CD14-positive monocyte (primary cell): ENCODE measurements around the gene ST3GAL4. TPM values are rescaled to one million over a fixed set of nuclear protein-coding genes. Genes with fewer than 3 reads are reported as not detected.
"Not testable (repeated sequence)": the region's sequence is repeated elsewhere in the genome, so short reads cannot be mapped to it uniquely, and the experiment has no call there.

Experiments used
- DNase-seq, 3 donors: peaks; one replicate each; pipeline ENCODE4 v3.0.0-alpha.2; 2011 to 2022
- H2AFZ ChIP-seq: 2 replicates; pipeline ENCODE4 v1.6.0; 2012; ENCODE audit warnings: mild to moderate bottlenecking, low read depth, low read length, inconsistent platforms; ENCODE audit not compliant: insufficient read depth, poor library complexity, severe bottlenecking
- H3K27ac ChIP-seq, 2 donors: 1 replicate in 1 of 2; 2 replicates in 1 of 2; pipeline ENCODE4 v1.5.1; 2012 to 2013; ENCODE audit warnings: low read length in 2 of 2, control low read depth in 1 of 2, inconsistent platforms in 1 of 2, low read depth in 1 of 2, mild to moderate bottlenecking in 1 of 2
- H3K27me3 ChIP-seq, 2 donors: one replicate each; pipeline versions ENCODE4 v1.6.0 to v1.6.1; 2011 to 2013; ENCODE audit warnings: low read length in 2 of 2; ENCODE audit not compliant: control insufficient read depth in 2 of 2, insufficient read depth in 2 of 2
- H3K36me3 ChIP-seq, 2 donors: replicated peaks in 1 of 2; 1 replicate in 1 of 2; 2 replicates in 1 of 2; pipeline versions ENCODE4 v1.5.1 to v1.6.1; 2012 to 2013; ENCODE audit warnings: low read length in 2 of 2, control low read depth in 1 of 2, inconsistent platforms in 1 of 2, mild to moderate bottlenecking in 1 of 2; ENCODE audit not compliant: insufficient read depth in 2 of 2, control insufficient read depth in 1 of 2
- H3K4me1 ChIP-seq, 2 donors: 1 replicate in 1 of 2; 2 replicates in 1 of 2; pipeline versions ENCODE4 v1.5.1 to v1.6.1; 2012 to 2013; ENCODE audit warnings: low read length in 2 of 2, control low read depth in 1 of 2, inconsistent platforms in 1 of 2, mild to moderate bottlenecking in 1 of 2, moderate library complexity in 1 of 2; ENCODE audit not compliant: insufficient read depth in 2 of 2, control insufficient read depth in 1 of 2
- H3K4me2 ChIP-seq: replicated peaks from 2 replicates; pipeline ENCODE3; 2012; ENCODE audit warnings: low read length, moderate library complexity, mild to moderate bottlenecking; ENCODE audit not compliant: poor library complexity, severe bottlenecking; ENCODE audit errors: extremely low read depth
- H3K4me3 ChIP-seq, 3 experiments: fragments of 200-600 bp in 1 of 3; sonication (generic) in 1 of 3; replicated peaks in 1 of 3; 1 replicate in 2 of 3; 2 replicates in 1 of 3; pipeline ENCODE4 v1.5.1; 2011 to 2013; ENCODE audit warnings: low read length in 3 of 3, mild to moderate bottlenecking in 3 of 3, control low read depth in 2 of 3, low read depth in 2 of 3, inconsistent platforms in 1 of 3, moderate library complexity in 1 of 3
- H3K79me2 ChIP-seq: 2 replicates; pipeline ENCODE4 v1.6.0; 2012; ENCODE audit warnings: mild to moderate bottlenecking, control low read depth, inconsistent platforms, low read length, moderate library complexity; ENCODE audit not compliant: insufficient read depth
- H3K9ac ChIP-seq: 2 replicates; pipeline ENCODE4 v1.6.0; 2017; ENCODE audit warnings: low read length, mild to moderate bottlenecking; ENCODE audit not compliant: insufficient read depth, poor library complexity, severe bottlenecking
- H3K9me3 ChIP-seq, 2 donors: replicated peaks in 1 of 2; 1 replicate in 1 of 2; 2 replicates in 1 of 2; pipeline versions ENCODE4 v1.5.1 to v1.6.1; 2012 to 2013; ENCODE audit warnings: low read length in 2 of 2, control low read depth in 1 of 2; ENCODE audit not compliant: control insufficient read depth in 1 of 2, insufficient read depth in 1 of 2
- H4K20me1 ChIP-seq: 2 replicates; pipeline ENCODE4 v1.6.0; 2012; ENCODE audit warnings: mild to moderate bottlenecking, low read length, control low read depth, moderate library complexity; ENCODE audit not compliant: insufficient read depth
- H3K27ac Mint-ChIP-seq, 7 donors: one replicate each; pipeline ENCODE4 v1.8.0; 2020; ENCODE audit warnings: mild to moderate bottlenecking in 7 of 7, mixed read lengths in 7 of 7, moderate library complexity in 6 of 7, inconsistent platforms in 2 of 7
- H3K27me3 Mint-ChIP-seq, 3 donors: one replicate each; pipeline ENCODE4 v1.8.0; 2021 to 2022; ENCODE audit warnings: low read depth in 3 of 3, mild to moderate bottlenecking in 3 of 3, mixed read lengths in 3 of 3, moderate library complexity in 3 of 3, inconsistent platforms in 1 of 3
- H3K36me3 Mint-ChIP-seq, 2 donors: one replicate each; pipeline ENCODE4 v1.8.0; 2020; ENCODE audit warnings: mixed read lengths in 2 of 2, inconsistent platforms in 1 of 2, mild to moderate bottlenecking in 1 of 2
- H3K4me1 Mint-ChIP-seq: one replicate; pipeline ENCODE4 v1.8.0; 2020; ENCODE audit warnings: mild to moderate bottlenecking, mixed read lengths
- H3K4me3 Mint-ChIP-seq, 2 donors: one replicate each; pipeline ENCODE4 v1.8.0; 2020; ENCODE audit warnings: mild to moderate bottlenecking in 2 of 2, mixed read lengths in 2 of 2, moderate library complexity in 1 of 2
- H3K9me3 Mint-ChIP-seq, 7 donors: one replicate each; pipeline ENCODE4 v1.8.0; 2020 to 2022; ENCODE audit warnings: mixed read lengths in 7 of 7, mild to moderate bottlenecking in 6 of 7, moderate library complexity in 6 of 7, inconsistent platforms in 2 of 7
- CTCF ChIP-seq: fragments of 200-600 bp; IDR thresholded peaks from one replicate; pipeline ENCODE4 v1.8.0; 2022; ENCODE audit warnings: antibody characterized with exemption, mild to moderate bottlenecking
- WGBS: methylation state at CpG from one replicate; pipeline ENCODE4 v1.1.5; 2013; ENCODE audit warnings: missing lambda C conversion rate; ENCODE audit not compliant: insufficient coverage; 5-methylcytosine and 5-hydroxymethylcytosine counted together
- intact Hi-C, 2 donors: fragments of 100-400 bp; cut with micrococcal nuclease; formaldehyde crosslinking; loops; one replicate each; pipeline versions ENCODE4 v1.15.0 to v1.15.1; 2023
- polyA plus RNA-seq, 3 donors: library from polyadenylated mRNA; depleted of rRNA in 1 of 3; unstranded in 2 of 3; stranded (reverse) in 1 of 3; fragments of 300-500 nt in 2 of 3; fragments of >200 nt in 1 of 3; fragmentation: Illumina TruSeq in 2 of 3; gene quantifications; 1 replicate in 2 of 3; 2 replicates in 1 of 3; pipeline ENCODE4 v1.2.3, GENCODE V29; 2012 to 2021

The ST3GAL4 gene
- polyA plus RNA-seq, 3 donors: 7.8 to 14.3 (median 10.1) TPM

DNA sequence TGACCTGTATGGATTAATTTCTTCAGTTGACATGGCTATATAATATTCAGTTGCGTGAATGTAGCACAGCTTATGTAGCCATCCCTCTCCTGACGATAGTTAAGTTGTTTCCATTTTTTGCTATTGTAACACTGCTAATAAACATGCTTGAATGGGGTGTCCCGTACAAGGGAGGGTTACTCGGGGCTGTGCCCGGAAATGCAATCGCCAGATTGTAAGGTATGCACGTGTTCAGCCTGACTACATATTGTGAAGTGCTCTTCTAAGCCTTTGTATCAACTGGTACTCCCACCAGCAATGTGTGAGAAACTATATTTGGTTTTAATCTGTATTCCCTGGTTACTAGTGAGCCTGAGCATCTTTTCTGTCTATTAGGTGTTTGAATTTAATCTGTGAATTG is 16.1 kb downstream of the ST3GAL4 start:
- intact Hi-C loops: no loop called here
- H3K27ac ChIP-seq: no peak overlapping the region
- H4K20me1 ChIP-seq: no peaks in the 10 kb centered on the region
- H3K27me3 ChIP-seq: no peaks in the 10 kb centered on the region
- H3K9ac ChIP-seq: no peak overlapping the region
- DNase-seq: no peak
- no peak overlapping the region for H3K4me2 ChIP-seq
- H3K4me1 ChIP-seq: peaks cover 12 to 19% of the 10 kb centered on the region in 2 donors
- no peak overlapping the region for H3K4me3 Mint-ChIP-seq
- 94% methylated on average over 3 of the region's 7 CpGs for WGBS
- H2AFZ ChIP-seq: no peak overlapping the region
- H3K36me3 Mint-ChIP-seq: peaks cover 4 to 8% of the 10 kb centered on the region in 2 donors
- H3K36me3 ChIP-seq: no peaks in the 10 kb centered on the region
- no peaks in the 10 kb centered on the region for H3K9me3 ChIP-seq
- H3K4me3 ChIP-seq: no peak overlapping the region
- no peak overlapping the region for H3K27ac Mint-ChIP-seq
- no peak for TF ChIP-seq CTCF
- H3K79me2 ChIP-seq: peaks cover 75% of the 10 kb centered on the region
- peaks cover 34% of the 10 kb centered on the region for H3K4me1 Mint-ChIP-seq
- peaks cover 0 to 1% (median 0%) of the 10 kb centered on the region in 3 donors for H3K27me3 Mint-ChIP-seq
- no peaks in the 10 kb centered on the region for H3K9me3 Mint-ChIP-seq

DNA sequence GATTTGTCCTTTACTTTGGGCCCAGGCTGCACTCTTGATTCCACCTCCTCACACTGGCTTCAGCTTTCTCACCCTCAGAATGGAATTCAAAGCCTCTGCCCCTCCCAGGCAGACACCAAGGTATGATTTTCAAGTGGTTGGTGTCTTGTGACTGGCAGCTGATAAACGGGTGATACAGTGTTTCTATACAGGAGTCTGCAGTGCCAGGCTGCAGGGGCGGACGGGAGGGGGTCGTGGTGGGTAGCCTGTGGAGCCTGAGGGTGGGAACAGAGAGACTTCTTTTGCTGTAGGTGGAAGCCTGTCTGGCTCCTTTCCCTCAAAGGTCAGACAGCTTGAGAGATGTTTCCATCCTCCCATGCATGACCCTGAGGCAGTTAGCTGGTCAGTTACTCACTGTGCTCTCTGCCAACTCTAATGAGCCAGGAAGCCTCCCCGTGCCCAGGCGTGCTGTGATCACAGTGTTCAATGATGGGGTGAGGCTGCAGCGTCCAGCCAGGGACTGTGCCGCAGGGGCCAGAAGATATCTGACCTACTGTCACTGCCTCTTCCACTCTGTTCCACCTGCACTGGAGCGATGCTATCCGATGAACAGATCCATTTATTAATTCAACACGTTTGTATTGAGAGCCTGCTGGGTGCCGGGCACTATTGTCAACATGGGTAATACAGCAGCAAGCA is 18.0 kb downstream of the ST3GAL4 start:
- H3K9me3 Mint-ChIP-seq, H3K36me3 Mint-ChIP-seq, DNase-seq, H3K4me2 ChIP-seq, H3K27me3 Mint-ChIP-seq, H3K9me3 ChIP-seq, H3K4me1 ChIP-seq, H2AFZ ChIP-seq, H4K20me1 ChIP-seq, H3K27ac Mint-ChIP-seq, H3K4me3 ChIP-seq, H3K9ac ChIP-seq, H3K4me3 Mint-ChIP-seq, H3K27ac ChIP-seq, H3K36me3 ChIP-seq, intact Hi-C loops, H3K27me3 ChIP-seq: not testable (repeated sequence)
- WGBS: 90% methylated on average over 1 of the region's 12 CpGs
- H3K4me1 Mint-ChIP-seq: peaks cover 23% of the 10 kb centered on the region
- H3K79me2 ChIP-seq: peaks cover 76% of the 10 kb centered on the region

DNA sequence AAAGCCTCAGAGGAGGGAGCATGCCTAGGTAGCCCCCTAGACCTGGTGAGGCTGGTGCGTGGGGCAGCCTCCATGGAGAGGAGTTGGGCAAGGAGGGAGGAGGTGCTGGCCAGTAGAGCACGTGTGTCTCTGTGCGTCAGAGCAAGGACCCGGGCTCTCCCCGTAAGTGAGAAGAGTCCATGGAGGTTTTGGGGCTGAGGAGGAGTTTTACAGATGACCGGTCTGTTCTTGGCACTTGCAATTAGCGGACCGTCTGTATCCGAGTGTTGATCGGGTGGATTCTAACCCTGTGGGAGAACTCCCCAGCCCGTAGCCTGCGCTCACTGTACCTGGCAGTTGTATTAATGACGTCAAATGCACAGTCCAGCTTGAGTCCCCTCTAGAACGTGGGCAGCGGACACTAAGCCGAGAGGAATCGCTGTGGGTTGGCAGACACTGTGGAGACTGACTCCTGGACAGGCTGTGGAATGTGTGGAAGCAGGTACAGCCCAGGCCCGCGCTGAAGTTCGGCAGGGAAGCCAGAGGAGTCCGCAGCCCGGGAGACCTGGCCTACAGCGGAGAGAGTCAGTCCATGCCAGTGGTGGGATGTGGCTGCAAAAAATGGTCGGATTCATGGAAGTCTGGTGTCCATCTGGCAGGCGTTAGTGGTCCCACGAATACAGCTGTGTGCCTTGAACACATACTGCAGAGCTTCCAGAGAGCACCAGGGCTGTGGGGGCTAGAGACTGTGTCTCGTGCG is 19.2 kb downstream of the ST3GAL4 start:
- H3K9ac ChIP-seq, H4K20me1 ChIP-seq, DNase-seq, H3K4me3 Mint-ChIP-seq, H3K27me3 ChIP-seq, H3K36me3 Mint-ChIP-seq, intact Hi-C loops, H3K9me3 Mint-ChIP-seq, H3K4me3 ChIP-seq, H3K4me1 ChIP-seq, H3K27ac Mint-ChIP-seq, H3K36me3 ChIP-seq, H3K27me3 Mint-ChIP-seq, H2AFZ ChIP-seq, H3K4me2 ChIP-seq, H3K27ac ChIP-seq, H3K9me3 ChIP-seq: not testable (repeated sequence)
- peaks cover 79% of the 10 kb centered on the region for H3K79me2 ChIP-seq
- peaks cover 11% of the 10 kb centered on the region for H3K4me1 Mint-ChIP-seq
- WGBS: 100% methylated on average over 9 of the region's 28 CpGs
